22Rv1 (cell line): Measurements from ENCODE around the gene SMIM23.

ENCODE experiments used
- H3K27ac ChIP-seq: fragments of 450-650 bp; 2 replicates; pipeline ENCODE4 v1.5.1; 2017
- ZFX ChIP-seq: fragments of 450-650 bp; IDR thresholded peaks from 2 replicates; pipeline ENCODE4 v1.6.1; 2017; ENCODE audit warnings: antibody characterized with exemption, borderline replicate concordance
- TF ChIP-seq, protein P1 (sequence below): fragments of 450-650 bp; IDR thresholded peaks from 2 replicates; pipeline ENCODE4 v1.5.1; 2017; ENCODE audit warnings: mild to moderate bottlenecking

SMIM23 gene

GRCh38 chr5:171745602-171746001 lies 40.0 kb upstream of the SMIM23 start:
- no peak overlapping the region for H3K27ac ChIP-seq
- TF ChIP-seq ZFX = no peak
- TF ChIP-seq, protein P1, sequence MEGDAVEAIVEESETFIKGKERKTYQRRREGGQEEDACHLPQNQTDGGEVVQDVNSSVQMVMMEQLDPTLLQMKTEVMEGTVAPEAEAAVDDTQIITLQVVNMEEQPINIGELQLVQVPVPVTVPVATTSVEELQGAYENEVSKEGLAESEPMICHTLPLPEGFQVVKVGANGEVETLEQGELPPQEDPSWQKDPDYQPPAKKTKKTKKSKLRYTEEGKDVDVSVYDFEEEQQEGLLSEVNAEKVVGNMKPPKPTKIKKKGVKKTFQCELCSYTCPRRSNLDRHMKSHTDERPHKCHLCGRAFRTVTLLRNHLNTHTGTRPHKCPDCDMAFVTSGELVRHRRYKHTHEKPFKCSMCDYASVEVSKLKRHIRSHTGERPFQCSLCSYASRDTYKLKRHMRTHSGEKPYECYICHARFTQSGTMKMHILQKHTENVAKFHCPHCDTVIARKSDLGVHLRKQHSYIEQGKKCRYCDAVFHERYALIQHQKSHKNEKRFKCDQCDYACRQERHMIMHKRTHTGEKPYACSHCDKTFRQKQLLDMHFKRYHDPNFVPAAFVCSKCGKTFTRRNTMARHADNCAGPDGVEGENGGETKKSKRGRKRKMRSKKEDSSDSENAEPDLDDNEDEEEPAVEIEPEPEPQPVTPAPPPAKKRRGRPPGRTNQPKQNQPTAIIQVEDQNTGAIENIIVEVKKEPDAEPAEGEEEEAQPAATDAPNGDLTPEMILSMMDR = no peak

DNA sequence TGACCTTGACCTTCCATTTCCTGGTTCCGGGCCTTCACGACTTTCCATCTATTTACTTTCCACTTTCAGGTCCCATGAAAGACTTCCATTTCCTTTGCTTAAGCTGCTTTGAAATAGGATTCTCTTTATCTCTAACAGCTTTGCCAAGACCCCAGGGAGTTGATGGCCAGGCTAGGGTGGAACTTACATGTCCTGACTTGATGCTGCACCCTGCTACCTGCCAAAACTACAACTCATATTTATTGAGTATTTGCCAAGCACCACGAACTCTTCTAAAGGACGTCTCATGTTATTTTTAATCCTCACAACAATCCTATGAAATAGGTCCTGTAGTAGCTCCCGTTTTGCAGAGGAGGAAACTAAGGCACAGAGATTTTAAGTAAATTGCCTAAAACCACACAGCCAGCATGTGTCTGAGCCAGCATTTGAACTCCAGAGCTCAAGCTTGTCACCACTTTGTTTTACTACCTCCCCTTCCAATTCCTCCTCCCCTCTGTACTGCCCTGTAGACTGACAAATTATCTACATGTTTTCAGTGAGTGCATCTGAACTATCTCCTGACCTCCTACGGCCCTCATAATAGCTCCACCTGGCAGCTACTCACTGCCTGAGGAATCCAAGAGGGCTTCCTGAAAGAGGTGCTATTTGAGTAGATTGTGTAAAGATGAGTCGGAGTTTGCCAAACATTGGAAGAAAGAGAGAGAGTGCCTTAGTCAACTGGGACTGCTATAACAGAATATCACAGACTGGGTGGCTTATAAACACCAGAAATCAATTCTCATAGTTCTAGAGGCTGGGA lies 38.4 kb upstream of the SMIM23 start:
- H3K27ac ChIP-seq = no peak overlapping the region
- TF ChIP-seq, protein P1 = no peak
- no peak for TF ChIP-seq ZFX

DNA sequence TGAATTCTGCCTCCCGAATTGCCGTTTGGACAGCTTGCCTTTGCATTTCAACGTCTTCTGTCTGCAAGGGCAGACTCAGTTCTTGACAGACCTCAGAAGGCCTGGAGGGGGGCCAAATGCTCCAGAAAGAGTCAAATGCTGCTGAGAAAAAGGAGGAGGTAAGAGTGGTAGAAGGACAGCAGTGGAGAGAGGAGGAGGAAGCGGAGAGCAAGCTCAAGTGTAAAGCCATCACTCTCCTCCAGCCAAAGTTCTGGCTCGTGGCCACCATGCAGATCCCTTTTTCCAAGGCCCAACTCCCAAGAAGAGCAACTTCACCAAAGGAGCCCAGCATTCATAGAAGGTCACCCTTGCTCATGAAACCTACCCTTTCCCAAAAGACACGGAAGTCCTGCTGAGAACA lies 36.9 kb upstream of the SMIM23 start:
- no peak overlapping the region for H3K27ac ChIP-seq
- no peak for TF ChIP-seq ZFX

DNA sequence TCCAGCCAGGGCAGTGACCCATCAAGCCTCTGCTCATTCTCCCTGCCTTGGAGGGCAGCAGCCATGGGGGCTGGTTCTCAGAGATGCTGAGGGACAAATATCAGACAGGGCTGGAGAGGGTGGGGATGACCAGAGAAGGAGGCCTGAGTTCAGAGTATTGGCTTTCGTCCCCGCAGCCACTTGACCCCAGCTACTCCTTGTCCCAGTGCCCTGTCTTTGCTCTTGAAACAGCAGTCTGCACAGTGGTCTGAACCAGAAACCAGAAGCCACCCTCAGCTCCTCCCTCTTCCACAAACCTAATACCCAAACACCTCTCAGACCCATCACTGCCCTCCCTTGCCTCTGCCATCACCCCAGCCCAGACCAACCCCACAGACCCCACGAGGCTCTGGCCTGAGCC lies 36.3 kb upstream of the SMIM23 start:
- TF ChIP-seq, protein P1 = no peak
- no peak for TF ChIP-seq ZFX
- no peak overlapping the region for H3K27ac ChIP-seq

- TF ChIP-seq, protein P1 = peak; percentile 35; the same call in 1 of the 2 replicates
- TF ChIP-seq ZFX = no peak
- no peak overlapping the region for H3K27ac ChIP-seq
These were observed 35.3 kb upstream of the SMIM23 start for GRCh38 chr5:171750311-171750788.

DNA sequence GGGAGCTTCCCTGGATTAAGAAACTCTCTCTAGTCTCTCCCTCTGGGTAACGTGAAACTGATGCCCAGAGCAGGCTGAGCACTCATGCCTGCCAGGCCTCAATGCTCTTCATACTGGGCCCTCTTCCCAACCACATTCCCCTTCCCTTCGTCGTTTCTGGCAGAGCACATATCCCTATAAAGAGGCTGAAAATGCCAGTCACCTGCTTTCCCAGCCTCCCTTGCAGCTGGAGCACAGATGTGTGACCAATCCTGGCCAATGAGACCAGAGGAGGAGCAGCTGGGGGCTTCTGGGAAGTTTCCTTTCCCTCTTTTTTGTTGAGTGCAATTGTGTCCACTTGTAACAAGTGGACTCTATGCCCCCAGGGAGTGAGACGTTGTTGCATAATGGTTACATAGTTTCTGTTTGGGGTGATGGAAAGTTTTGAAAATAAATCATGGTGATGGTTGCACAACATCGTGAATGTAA lies 30.2 kb upstream of the SMIM23 start:
- H3K27ac ChIP-seq = no peak overlapping the region
- TF ChIP-seq, protein P1 = no peak
- no peak for TF ChIP-seq ZFX

DNA sequence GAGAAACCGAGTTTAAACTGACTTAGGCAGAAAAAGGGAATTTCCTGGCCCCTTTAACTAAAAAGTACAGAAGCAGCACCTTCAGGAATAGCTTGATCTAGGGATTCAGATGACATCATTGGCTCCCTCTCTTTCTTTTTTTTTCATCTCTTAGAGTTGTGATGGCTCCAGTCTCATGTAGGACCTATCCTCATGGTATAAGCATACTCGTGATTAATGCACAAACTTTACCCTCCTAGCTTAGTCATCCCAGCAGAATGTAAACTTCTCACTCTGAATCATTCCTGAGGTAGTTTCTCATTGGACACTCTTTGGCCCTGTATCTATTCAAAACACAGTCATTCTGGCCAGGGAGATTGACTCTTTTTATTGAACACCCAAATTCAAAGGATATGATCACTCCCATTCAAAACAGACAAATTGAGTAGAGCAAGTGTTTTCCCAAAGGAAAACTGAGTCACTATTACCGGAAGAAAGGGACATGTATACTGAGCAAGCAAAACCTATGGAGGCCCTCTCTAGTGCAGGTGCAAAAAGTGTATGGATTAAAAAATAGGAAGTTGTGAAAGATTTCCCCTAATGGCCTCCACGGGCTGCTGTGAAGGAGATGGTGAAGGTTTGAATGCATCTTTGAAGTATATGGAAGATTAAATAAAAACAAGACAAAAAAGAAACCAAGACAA lies 27.6 kb upstream of the SMIM23 start:
- no peak for TF ChIP-seq ZFX
- TF ChIP-seq, protein P1 = no peak

More for the DNA sequence above, 27.6 kb upstream of the SMIM23 start:
- H3K27ac ChIP-seq = no peak overlapping the region
